Osteocyte (in vitro differentiated cells): ENCODE results near the gene SERAC1. TPM values are rescaled to one million over a fixed set of nuclear protein-coding genes. Genes with fewer than 3 reads are reported as not detected.

Experiments used
- DNase-seq: peaks from one replicate; pipeline ENCODE4 v3.0.0; 2021; ENCODE audit warnings: mixed read lengths; ENCODE audit not compliant: unreplicated experiment; ENCODE audit errors: extremely low spot score
- H3K27ac Mint-ChIP-seq: one replicate; pipeline ENCODE4 v1.8.0; 2021; ENCODE audit warnings: mild to moderate bottlenecking, mixed read lengths; ENCODE audit not compliant: unreplicated experiment
- H3K27me3 Mint-ChIP-seq: one replicate; pipeline ENCODE4 v1.8.0; 2021; ENCODE audit warnings: mixed read lengths; ENCODE audit not compliant: unreplicated experiment
- H3K36me3 Mint-ChIP-seq: one replicate; pipeline ENCODE4 v1.8.0; 2021; ENCODE audit warnings: mixed read lengths; ENCODE audit not compliant: unreplicated experiment
- H3K4me1 Mint-ChIP-seq: one replicate; pipeline ENCODE4 v1.8.0; 2021; ENCODE audit warnings: mixed read lengths; ENCODE audit not compliant: unreplicated experiment
- H3K4me3 Mint-ChIP-seq: one replicate; pipeline ENCODE4 v1.8.0; 2021; ENCODE audit warnings: mild to moderate bottlenecking, moderate library complexity, mixed read lengths; ENCODE audit not compliant: unreplicated experiment
- H3K9me3 Mint-ChIP-seq: one replicate; pipeline ENCODE4 v1.8.0; 2021; ENCODE audit warnings: mixed read lengths; ENCODE audit not compliant: unreplicated experiment
- total RNA-seq: library from RNA; stranded (reverse); gene quantifications from 2 replicates; pipeline ENCODE4 v1.2.1, GENCODE V29; 2021
- TF ChIP-seq, protein P1 (sequence below): fragments of 200-600 bp; sonication (generic); IDR thresholded peaks from 2 replicates; pipeline ENCODE4 v1.5.0; 2021; ENCODE audit warnings: antibody characterized with exemption, mild to moderate bottlenecking, moderate library complexity

The SERAC1 gene
- total RNA-seq, 1 donor from 2014 or later, result 10.3 TPM

DNA sequence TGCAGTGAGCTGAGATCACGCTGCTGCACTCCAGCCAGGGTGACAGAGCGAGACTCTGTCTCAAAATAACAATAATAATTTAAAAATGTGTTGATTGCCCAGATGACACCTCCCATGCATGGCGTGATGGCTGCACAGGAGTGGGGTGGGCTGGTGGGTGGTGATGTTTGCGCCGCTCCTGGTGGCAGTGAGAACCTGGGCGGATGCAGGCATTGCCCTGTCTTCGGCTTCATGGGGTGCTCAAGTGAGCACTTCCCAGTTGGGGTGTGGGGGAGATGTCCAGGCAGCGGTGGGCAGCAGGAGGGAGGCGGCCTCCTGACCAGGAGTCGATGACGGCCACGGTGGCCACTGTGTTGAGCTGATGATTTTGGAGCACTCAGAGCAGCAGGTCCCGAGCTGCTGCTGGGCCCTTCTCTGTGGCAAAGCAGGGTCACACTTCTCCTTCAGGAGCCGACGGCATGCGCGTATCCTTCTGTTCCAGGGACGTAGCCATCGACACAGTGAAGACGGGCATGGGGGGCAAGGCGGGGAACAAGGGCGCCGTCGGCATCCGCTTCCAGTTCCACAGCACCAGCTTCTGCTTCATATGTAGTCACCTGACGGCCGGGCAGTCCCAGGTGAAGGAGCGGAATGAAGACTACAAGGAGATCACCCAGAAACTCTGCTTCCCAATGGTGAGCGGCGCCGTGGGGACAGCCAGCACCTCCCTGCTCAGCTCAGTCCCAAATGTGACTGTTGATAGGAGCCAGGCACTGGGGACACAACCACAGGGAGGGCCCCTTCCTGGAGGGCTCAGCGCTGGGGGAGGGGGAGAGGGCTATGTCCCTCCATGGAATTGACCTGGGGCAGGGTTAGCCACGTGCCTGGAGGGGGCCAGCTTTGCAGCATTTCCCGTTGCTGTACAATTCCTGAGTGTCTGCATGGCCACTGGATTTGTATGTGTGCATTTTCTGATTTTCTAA, 96.7 kb downstream of the SERAC1 start:
- DNase-seq, result no peak
- Mint-ChIP-seq H3K27ac (peak overlapping the region; percentile 76), H3K4me1 (peaks cover 32% of the 10 kb centered on the region), H3K9me3 (no peaks in the 10 kb centered on the region), H3K36me3 (peaks cover 53% of the 10 kb centered on the region), H3K4me3 (no peak overlapping the region), H3K27me3 (no peaks in the 10 kb centered on the region)
- TF ChIP-seq, protein P1, sequence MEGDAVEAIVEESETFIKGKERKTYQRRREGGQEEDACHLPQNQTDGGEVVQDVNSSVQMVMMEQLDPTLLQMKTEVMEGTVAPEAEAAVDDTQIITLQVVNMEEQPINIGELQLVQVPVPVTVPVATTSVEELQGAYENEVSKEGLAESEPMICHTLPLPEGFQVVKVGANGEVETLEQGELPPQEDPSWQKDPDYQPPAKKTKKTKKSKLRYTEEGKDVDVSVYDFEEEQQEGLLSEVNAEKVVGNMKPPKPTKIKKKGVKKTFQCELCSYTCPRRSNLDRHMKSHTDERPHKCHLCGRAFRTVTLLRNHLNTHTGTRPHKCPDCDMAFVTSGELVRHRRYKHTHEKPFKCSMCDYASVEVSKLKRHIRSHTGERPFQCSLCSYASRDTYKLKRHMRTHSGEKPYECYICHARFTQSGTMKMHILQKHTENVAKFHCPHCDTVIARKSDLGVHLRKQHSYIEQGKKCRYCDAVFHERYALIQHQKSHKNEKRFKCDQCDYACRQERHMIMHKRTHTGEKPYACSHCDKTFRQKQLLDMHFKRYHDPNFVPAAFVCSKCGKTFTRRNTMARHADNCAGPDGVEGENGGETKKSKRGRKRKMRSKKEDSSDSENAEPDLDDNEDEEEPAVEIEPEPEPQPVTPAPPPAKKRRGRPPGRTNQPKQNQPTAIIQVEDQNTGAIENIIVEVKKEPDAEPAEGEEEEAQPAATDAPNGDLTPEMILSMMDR, result no peak

DNA sequence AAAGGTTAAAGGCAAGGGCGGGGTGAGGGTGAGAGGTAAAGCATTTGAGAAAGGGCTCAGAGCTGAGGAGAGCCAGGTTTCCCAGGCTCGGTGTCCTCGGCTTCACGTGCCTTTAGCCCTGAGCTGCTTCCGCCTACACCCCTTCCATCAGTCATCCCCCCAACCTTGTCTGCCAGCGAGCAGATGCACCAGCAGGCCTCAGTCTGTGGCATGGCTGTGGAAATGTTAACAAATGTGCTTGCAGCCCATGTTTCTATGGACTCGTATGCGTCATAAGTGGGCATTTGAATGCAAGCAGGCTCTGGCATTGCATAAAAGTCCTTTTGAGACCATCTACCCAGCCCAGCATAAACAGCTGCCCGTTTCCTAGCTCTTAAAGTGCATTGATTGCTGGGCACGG, 97.5 kb downstream of the SERAC1 start:
- no peaks in the 10 kb centered on the region for H3K9me3 Mint-ChIP-seq
- no peak overlapping the region for H3K4me3 Mint-ChIP-seq
- H3K4me1 Mint-ChIP-seq, result peaks cover 32% of the 10 kb centered on the region
- peaks cover 53% of the 10 kb centered on the region for H3K36me3 Mint-ChIP-seq
- no peak for DNase-seq
- H3K27me3 Mint-ChIP-seq, result no peaks in the 10 kb centered on the region
- TF ChIP-seq, protein P1, result no peak
- H3K27ac Mint-ChIP-seq, result peak overlapping the region; percentile 44

DNA sequence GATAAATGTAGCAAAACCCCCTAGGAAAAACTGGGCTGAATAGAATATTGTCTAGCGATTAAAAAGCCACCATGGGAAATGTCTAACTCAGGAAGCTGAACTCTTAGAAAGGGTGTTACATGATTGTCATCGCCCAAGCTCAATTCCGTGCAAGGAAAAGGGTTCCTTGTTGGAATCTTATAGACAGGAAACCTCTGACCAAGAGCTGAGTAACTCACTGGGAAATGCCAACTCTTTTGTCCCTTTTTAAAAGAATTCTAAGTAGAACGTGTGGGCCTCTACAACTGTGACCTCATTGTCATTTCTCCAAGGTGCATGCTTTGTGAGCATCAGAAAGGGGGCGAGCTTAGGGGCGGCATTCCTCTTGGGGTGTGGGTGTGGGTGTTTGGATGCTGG, 98.3 kb downstream of the SERAC1 start:
- DNase-seq, result no peak
- no peaks in the 10 kb centered on the region for H3K27me3 Mint-ChIP-seq
- H3K9me3 Mint-ChIP-seq, result no peaks in the 10 kb centered on the region
- TF ChIP-seq, protein P1, result no peak
- H3K4me3 Mint-ChIP-seq, result no peak overlapping the region
- H3K4me1 Mint-ChIP-seq, result peaks cover 32% of the 10 kb centered on the region
- peaks cover 54% of the 10 kb centered on the region for H3K36me3 Mint-ChIP-seq
- peak overlapping the region; percentile 87 for H3K27ac Mint-ChIP-seq

DNA sequence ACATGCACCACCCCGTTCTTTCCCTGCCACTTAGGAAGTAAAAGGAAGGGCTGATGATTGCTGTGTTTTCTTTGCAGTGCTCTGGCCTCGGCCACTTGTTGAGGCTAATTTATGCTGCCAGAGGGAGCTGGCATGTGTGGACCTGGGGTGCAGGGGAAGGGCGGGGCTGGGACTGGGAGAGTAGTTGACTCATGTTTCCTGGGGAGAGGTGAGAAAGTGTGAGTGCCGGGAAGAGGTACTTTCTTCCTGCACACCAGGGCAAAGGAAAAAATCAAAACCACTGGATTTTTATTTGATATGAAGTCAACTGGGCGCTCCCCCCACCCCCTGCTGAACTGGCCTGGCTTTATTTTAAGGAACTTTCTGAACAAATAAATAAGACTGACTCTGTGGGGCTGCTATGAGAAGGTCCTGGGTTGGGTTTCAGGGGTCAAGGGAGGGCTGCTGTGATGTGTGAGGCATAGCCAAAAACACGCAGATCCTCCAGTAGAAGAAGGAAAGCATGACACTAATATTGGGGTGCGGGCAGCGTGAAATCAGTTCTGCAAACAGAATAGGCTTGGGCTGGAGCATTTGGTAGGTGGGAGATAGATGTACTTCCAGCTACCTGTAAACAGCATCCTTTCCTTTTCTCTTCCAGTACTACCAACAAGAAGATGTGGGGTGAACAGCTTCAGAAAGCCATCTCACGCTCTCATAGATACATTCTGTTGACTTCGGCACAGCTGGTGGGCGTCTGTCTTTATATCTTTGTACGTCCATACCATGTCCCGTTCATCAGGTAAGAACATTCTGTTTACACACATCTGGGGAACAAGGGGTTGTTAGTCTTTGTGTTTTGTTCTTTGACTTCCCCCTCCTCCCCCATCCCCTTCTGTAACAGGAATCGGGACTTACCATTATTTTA, 98.9 kb downstream of the SERAC1 start:
- no peak for DNase-seq

More for the DNA sequence above, 98.9 kb downstream of the SERAC1 start:
- TF ChIP-seq, protein P1, result no peak
- H3K27me3 Mint-ChIP-seq, result no peaks in the 10 kb centered on the region
- H3K4me1 Mint-ChIP-seq, result peaks cover 32% of the 10 kb centered on the region
- H3K36me3 Mint-ChIP-seq, result peaks cover 47% of the 10 kb centered on the region
- H3K9me3 Mint-ChIP-seq, result no peaks in the 10 kb centered on the region
- H3K4me3 Mint-ChIP-seq, result no peak overlapping the region
- peak overlapping the region; percentile 87 for H3K27ac Mint-ChIP-seq
